Lower leg skin (tissue), 3 donors: ENCODE data around the gene KLHDC7B.

ENCODE experiments used
- CTCF ChIP-seq, 3 donors: fragments of 450-650 bp; IDR thresholded peaks; one replicate each; pipeline ENCODE4 v1.5.1; 2016; ENCODE audit warnings: antibody characterized with exemption in 3 of 3, mild to moderate bottlenecking in 3 of 3, moderate library complexity in 2 of 3
- POLR2A ChIP-seq, 2 donors: fragments of 450-650 bp; IDR thresholded peaks; one replicate each; pipeline ENCODE4 v1.6.1; 2016 to 2017; ENCODE audit warnings: antibody characterized with exemption in 2 of 2, mild to moderate bottlenecking in 1 of 2, moderate library complexity in 1 of 2

DNA sequence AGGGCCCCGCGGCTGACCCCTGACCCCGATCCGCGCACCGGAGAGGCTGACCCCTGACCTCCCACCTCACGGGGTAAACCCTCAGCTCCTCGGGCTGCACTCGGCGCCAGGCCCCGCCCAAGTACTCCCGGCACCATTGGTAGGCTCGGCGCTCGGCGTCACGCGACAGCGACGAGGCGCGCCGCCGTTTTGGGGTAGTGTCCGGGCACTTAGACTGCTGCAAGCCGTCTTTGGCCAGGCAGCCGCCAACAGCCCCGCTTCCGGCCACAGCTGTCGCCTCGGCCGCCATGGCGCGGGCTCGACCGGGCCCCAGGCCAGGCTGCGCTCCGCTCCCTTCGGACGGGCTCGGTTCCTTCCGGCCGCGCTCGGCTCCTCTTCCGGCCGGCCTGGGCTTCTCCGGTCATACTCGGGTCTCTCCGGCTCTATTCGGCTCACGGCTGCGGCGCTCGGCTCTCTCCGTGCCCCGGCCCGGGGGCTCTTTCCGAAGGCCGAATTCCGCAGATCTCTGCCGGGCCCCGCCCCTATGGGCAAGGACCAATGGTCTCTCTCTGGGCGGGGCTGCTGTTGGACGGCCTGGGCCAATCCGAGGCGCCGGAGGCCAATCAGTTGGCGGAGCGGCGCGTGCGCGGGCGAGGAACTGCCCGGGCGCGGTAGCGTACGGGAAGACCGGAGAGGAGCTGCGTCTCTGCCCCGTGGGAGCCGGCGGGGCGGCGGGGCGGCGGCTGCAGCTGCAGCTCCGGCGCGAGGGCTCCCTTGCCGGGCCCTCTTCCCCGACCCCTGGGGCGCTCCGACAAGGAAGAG lies 37.0 kb downstream of the KLHDC7B start, which contains the start of gene CHKB:
- no peak for TF ChIP-seq CTCF (IDR thresholded peaks at IDR 0.05)
- TF ChIP-seq POLR2A (IDR thresholded peaks at IDR 0.05): peak in 1 of 2 donors; percentile 44
